ENCODE measurements around the gene MED29.

The MED29 gene

DNA sequence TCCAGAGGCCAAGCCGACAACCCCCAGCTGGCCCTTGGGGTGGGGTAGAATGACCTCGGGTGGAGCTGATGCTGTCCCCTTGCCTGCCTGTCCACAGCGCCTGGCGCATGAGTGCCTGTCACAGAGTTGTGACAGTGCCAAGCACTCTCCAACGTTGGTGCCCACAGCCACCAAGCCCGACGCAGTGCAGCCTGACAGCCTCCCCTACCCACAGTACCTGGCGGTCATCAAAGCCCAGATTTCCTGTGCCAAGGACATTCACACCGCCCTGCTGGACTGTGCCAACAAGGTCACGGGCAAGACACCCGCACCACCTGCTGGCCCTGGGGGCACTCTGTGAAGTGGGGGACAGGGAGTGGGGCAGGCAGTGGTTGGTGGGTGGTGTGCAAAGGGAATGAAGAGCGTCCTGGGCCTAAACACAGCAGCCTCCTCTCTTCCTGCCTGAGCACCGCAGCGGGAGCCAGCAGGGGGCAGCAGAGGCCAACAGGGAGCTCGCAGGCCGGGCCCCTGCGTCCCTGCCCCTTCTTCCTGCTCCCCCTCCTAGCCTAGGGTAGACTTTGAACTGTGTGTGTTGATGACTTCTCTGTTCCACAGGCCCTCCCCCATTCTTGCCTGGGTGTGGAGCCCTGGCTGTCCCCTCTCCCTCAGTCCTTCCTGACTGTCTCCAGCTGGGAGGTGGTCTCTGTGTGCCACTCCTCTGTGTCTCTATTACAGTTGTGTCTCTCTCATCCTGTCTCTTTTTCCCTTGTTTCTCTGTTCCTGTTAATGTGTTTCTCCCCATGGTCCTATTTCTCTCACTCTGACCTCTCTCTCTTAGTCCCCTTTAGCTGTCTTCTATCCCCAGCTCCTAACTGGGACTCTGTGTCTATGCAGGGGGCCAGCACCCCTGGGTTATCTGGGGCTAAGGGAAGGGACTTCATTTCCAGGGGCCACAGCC is 6.5 kb downstream of the MED29 start:
- DNase-seq (ENCODE audit: low read depth, low spot score), result peak; percentile 87

DNA sequence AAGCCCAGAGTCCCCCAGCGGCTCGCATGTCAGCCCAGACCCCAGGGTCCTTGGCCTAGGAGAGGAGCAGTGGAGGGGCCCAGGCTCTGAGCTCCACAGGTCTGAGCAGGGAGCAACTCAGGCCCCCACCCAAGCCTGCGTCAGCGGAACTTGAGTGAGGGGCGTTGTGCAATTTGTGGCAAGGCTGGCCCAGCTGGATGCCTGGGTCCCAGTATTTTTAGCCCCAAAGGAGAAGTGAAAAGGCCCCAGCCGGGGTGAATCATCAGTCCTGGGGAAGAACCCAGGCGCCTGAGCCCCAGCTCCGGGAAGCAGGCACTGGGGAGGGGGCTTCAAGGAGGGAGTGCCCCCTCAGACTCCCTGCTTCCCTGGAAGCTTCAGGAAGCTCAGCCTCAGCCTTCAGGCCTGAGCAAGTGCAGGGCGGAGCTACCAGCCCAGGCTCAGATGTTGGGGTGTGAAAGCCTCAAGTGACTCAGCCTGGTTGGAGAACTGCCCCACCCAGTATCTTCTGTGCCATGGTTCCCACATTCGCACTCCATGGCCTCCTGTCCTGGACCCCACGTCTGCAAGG is 7.2 kb downstream of the MED29 start:
- no peak for DNase-seq (ENCODE audit: low read depth, low spot score)

DNA sequence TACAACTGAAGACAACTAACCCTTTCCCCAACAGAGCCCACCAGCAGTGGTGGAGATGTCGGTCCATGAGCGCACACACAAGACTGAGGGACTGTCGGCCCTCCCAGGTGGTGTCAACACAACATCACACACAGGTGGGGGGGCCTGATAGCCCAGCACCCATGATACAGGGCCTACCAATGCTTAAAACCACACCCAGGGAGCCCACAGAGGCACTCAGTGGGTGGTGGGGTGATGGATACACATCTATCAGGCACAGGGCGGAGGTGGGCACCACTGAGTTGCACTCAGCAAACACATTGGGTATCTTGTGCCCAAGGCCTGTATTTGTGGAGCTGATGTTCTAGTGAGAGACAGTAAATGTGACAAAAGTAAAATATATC is 8.5 kb downstream of the MED29 start:
- no peak for DNase-seq (ENCODE audit: low read depth, low spot score)

DNA sequence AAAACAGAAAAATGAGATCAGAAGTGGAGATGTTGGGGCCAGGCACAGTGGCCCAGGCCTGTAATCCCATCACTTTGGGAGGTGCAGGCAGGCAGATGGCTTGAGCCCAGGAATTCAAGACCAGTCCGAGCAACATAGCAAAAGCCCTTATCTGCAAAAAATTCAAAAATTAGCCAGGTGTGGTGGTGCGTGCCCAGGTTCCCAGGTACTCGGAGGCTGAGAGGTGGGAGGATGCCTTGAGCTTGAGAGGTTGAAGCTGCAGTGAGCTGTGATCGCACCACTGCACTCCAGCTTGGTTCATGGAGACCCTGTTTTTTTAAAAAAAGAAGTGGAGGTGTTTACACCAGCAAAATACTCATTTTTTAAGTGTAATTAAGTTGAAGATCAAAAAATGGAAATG is 8.9 kb downstream of the MED29 start:
- no peak for DNase-seq (ENCODE audit: low read depth, low spot score)

DNA sequence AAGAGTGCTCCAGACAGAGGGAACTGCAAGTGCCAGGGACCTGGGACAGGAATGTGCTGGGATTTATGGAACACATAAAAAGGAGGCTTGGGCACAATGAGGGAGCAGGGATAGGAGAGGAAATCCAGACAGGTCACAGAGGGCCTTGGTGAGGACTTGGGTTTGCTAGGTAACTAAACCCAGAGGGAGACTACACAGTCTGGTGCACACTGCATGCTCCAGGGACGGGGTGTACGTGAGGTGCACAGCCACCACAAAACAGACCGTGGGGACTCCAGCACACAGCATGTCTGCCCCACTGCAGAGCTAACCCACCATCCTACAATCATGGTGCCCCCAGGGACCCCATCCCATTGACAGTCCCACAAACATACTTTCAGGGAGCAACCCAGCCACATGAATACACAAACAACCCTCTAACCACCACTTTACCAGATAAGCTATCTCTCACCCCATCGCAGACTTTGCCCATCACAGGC is 9.9 kb downstream of the MED29 start:
- no peak for DNase-seq (ENCODE audit: low read depth, low spot score)

DNA sequence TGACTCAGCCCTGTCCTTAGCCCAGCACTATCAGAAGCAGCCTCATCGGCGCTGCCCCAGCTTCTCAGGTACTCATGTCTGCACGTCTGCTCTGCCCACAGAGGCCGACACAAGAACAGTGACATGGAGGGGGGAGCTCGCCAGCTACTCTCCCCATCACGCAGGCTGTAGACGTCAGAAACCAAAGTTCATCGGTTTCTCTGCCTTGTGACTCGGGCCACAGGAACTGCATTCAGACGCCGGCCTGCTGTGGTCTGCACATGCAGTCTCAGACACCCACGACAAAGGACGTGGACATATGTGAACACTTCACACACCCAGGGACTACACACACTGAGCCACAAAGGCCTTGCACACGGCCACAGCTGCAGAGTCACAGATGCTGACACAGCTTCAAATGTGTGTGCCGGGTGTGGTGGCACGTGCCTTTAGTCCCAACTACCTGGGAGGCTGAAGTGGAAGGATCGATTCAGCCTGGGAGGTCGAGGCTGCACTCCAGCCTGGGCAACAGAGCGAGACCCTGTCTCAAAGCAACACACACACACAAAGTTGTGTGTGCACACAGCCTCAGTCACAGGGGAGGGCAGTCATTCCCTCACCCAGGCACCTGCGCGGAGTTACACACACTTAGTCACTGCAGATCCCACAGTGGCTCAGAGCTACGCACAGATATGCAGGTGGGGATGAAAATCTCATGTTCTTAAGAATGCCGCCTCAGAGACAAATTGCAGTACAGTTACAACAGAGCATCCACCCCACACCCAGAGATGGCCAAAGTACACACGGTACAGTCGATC is 10.6 kb downstream of the MED29 start:
- peak; percentile 38 for DNase-seq (ENCODE audit: low read depth, low spot score)

DNA sequence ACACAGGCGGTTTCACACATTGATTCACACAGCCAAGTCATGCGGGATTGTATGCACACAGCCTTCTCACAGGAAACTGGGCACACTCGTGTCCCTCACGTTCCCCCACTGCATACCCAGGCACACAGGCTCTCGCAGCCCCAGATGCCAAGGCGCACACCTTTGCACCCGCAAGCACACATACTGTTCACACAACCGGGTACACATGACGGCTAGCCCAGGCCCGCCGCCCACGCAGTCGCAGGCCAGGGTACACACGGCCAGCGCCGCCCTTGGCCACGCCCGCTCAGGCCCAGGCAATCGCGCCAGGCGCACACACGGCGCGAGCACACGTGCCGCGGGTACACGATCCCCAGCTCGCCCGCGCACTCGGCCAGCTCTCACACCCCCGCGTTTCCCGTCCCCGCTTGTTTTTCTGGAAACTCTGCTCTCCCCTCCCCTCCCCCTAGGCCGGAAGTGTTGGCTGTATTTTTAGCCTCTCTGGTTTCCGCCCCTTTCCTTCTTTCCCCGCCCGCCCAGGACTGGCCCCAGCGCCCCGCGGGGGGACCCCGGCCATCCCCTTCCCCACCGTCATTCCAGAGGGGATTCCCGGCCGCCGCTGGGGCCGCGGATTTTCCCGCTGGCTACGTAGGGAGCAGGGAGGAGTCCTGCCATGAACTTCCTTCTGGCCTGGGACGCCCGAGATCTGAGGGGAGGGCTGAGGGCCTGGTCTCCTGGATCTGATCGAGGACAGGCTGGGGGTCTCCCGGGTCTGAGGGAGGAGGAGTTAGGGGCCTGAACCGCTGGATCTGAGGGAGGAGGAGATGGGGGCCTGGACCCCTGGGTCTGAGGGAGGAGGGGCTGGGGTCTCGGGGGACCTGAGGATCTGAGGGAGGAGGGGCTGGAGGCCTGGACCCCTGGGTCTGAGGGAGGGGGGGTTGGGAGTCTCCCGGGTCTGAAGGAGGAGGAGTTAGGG is 11.4 kb downstream of the MED29 start:
- DNase-seq (ENCODE audit: low read depth, low spot score), result peak; percentile 68

DNA sequence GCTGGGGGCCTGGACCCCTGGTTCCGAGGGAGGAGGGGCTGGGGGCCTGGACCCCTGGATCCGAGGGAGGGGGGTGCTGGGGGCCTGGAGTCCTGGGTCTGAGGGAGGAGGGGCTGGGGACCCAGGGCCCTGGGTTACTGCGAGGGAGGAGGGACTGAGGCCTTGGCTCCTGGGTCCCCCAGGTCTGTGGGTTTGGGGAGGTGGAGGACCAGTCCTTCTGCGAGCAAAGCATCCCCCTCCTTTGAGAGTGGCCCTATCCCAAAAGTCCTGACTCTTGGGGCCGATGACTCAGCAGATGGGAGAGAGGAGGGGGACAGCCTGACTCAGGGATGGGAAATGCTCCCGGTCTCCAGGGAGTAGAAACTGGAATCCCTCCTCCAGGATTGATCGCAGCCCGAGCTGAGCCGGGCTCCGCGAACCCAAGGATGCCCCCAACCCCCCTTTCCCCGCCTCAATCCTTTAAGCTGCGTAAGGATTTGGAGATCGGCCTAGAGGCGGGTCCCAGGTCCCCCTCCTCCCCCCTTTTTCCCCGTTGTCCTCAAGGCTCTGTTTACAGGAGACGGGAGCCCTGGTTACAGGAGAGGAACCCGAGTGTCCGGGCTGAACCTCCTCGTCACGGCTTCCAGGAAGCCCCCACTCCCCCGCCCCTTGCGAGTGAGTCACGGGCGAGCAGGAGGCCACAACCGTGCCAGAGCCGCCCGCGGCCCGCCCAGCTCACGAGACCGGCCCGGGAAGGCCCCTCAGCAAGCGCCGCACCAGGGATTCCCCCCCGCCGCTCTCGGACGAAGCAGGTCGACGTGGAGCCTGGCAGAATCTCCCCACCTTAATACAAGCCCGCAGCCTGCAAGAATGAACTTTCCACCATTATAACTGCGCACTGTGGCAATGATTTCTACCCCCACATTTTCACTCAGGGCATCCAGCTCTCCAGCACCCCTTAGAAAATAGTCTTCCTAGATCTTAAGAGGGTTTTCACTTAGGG is 12.4 kb downstream of the MED29 start:
- peak; percentile 87 for DNase-seq (ENCODE audit: low read depth, low spot score)

DNA sequence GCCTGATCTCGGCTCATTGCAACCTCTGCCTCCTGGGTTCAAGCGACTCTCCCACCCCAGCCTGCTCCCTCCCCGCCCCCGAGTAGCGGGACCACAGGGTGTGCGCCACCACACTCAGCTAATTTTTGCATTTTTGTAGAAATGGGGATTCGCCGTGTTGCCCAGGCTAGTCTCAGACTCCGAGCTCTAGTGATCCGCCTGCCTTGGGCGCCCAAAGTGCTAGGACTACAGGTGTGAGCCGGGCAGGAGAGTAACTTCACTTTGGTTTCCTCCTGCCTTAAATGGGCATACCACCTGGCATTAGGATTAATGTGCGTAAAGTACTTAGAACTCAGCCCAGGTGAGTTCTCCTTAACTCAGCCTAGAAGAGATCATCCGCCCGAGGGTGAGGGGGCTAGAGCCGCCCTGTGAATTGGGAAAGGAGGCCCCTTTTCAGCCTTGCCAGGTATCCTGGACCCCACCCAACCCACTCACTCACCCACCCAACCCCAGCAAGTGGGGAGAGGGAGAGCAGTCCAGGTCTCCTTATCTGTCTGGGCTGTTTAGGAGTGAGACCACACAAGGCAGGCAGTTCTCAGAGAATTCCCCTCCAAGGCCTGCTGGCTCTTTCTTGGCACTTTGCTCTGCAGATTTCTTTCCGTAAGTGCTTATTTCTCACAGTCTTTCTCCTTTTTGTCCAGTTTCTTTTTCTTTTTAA is 14.2 kb downstream of the MED29 start:
- DNase-seq (ENCODE audit: low read depth, low spot score), result no peak

DNA sequence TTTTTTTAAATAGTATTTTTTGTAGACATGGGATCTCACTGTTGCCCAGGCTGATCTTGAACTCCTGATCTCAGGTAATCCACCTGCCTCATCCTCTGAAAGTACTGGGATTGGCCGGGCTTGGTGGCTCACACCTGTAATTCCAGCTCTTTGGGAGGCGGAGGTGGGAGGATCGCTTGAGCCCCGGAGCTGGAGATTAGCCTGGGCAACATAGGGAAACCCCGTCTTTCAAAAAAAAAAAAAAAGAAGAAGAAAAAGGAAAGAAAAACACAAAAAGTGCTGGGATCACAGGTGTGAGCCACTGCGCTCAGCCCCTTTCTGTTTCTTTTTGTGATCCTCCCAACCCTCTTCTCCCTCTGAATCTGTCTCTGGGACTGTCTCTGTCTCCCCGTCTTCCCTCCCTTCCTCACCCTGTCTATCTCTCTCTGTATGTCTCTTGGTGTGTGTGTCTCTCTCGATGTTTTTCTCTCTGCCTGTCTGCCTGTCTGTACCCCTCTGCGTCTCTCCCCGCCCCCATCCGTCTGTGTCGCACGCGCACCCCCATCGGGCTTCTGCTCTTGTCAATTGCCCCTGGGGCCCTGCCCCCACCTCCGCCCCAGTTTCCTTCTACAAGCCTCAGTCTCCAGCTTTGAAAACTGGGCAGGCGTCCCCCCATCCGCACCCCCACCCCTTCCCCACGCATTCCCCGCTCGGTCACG is 14.9 kb downstream of the MED29 start:
- DNase-seq (ENCODE audit: low read depth, low spot score), result peak; percentile 66

DNA sequence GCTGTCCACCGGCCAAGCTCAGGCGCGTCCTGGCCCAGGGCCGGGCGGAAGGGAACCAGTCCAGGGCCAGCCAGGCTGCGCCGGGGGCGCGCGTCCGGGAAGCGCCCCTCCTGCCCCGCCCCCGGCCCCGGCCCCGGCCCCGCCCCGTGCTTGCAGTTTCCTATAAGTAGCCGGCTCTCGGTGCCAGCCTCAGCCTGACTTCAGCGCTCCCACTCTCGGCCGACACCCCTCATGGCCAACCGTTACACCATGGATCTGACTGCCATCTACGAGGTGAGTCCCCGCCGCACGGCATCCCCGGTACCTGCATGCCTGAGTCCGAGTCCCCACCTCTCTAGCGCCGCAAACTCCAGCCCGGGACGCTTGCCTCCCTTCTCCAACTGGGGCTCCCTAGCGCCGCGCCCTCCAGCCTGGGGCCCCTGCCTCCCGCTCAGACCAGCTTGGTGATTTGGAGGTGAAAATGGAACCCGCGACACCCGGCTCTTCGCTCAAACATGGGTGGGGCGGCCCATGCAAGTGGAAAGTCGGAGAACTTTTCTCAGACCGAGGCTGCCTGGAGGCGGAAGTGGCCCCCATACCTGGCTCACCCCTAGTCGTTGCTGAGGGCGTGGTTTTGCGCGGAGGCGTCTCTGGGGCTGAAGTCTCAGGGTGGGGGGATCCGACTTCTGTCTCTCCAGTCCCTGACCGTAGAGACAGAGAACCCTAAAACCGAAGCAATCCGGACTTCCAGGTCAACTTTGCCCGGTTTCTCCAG is 15.7 kb downstream of the MED29 start, which contains the start of gene ZFP36:
TSS of gene ZFP36 (plus strand) at position 192 of the 754 bp plus-strand sequence. CDS start at position 250, 58 bp downstream.
- peak; percentile 70 for DNase-seq (ENCODE audit: low read depth, low spot score)

DNA sequence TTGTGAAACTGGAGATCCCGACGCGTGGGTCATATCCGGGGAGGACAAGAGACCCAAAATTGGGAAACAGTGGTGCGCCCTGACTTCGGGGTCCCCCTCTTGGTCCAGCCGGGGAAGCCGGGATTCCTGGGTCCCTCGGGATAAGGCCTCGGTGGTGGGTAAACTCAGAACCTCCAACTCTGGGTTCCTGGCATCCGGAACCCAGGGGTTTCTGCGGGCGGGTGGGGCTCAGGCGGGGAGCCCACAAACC is 16.2 kb downstream of the MED29 start:
- DNase-seq (ENCODE audit: low read depth, low spot score), result no peak

DNA sequence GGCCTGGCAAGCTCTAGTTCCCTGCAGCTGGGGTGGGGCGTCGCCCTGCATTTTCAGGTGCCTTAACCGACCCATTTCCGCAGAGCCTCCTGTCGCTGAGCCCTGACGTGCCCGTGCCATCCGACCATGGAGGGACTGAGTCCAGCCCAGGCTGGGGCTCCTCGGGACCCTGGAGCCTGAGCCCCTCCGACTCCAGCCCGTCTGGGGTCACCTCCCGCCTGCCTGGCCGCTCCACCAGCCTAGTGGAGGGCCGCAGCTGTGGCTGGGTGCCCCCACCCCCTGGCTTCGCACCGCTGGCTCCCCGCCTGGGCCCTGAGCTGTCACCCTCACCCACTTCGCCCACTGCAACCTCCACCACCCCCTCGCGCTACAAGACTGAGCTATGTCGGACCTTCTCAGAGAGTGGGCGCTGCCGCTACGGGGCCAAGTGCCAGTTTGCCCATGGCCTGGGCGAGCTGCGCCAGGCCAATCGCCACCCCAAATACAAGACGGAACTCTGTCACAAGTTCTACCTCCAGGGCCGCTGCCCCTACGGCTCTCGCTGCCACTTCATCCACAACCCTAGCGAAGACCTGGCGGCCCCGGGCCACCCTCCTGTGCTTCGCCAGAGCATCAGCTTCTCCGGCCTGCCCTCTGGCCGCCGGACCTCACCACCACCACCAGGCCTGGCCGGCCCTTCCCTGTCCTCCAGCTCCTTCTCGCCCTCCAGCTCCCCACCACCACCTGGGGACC is 16.6 kb downstream of the MED29 start:
- DNase-seq (ENCODE audit: low read depth, low spot score), result no peak

DNA sequence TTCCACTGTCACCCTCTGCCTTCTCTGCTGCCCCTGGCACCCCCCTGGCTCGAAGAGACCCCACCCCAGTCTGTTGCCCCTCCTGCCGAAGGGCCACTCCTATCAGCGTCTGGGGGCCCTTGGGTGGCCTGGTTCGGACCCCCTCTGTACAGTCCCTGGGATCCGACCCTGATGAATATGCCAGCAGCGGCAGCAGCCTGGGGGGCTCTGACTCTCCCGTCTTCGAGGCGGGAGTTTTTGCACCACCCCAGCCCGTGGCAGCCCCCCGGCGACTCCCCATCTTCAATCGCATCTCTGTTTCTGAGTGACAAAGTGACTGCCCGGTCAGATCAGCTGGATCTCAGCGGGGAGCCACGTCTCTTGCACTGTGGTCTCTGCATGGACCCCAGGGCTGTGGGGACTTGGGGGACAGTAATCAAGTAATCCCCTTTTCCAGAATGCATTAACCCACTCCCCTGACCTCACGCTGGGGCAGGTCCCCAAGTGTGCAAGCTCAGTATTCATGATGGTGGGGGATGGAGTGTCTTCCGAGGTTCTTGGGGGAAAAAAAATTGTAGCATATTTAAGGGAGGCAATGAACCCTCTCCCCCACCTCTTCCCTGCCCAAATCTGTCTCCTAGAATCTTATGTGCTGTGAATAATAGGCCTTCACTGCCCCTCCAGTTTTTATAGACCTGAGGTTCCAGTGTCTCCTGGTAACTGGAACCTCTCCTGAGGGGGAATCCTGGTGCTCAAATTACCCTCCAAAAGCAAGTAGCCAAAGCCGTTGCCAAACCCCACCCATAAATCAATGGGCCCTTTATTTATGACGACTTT is 17.4 kb downstream of the MED29 start:
- no peak for DNase-seq (ENCODE audit: low read depth, low spot score)

DNA sequence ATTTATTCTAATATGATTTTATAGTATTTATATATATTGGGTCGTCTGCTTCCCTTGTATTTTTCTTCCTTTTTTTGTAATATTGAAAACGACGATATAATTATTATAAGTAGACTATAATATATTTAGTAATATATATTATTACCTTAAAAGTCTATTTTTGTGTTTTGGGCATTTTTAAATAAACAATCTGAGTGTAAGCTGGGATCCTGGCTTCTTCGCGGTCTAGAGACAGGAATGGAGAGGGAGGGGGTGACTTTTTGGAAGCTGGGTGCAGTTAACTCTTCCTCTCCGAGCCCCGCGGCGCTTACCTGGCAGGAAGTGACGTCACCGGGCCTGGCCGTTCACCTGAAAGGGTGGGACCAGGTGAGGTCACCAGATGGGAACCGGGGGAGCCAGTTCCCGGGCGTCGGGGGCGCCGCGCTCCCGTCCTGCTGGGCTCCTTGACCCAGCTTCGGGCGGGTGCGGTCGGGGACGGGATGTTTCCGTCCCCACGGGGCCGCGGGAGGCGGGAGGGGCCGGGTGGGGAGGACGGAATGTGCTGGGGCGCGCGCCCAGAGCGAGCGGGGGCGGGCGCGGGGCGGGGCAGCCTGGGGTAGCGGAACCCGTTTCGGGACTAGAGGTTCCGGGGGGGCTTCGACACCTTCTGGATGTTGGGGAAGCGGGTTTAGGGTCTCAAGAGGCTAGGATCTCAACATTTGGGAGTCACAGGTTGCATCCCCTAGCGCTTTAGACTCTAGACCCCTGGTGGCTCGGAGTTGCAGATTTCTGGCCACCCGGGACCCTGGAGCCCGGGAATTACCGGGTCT is 18.2 kb downstream of the MED29 start:
- peak; percentile 47 for DNase-seq (ENCODE audit: low read depth, low spot score)
